Stomach (tissue), 9 donors: ENCODE results near the gene CENATAC. TPM values are rescaled to one million over a fixed set of nuclear protein-coding genes. Genes with fewer than 3 reads are reported as not detected.
A peak's percentile ranks its signal among the peaks of the same experiment; 100 is the strongest.
"Not testable (repeated sequence)": the region's sequence is repeated elsewhere in the genome, so short reads cannot be mapped to it uniquely, and the experiment has no call there.

ENCODE experiments used
- DNase-seq, 2 donors: peaks; one replicate each; pipeline versions ENCODE4 v3.0.0 to v3.0.0-alpha.2; 2013 to 2019
- H3K27ac ChIP-seq, 5 donors: fragments of 200-600 bp in 4 of 5; sonication (generic) in 4 of 5; one replicate each; pipeline ENCODE4 v1.5.1; 2013 to 2019; ENCODE audit warnings: mild to moderate bottlenecking in 1 of 5, moderate library complexity in 1 of 5
- H3K27me3 ChIP-seq, 3 donors: fragments of 200-600 bp; sonication (generic); one replicate each; pipeline ENCODE4 v1.5.1; 2017 to 2019; ENCODE audit warnings: mixed run types in 1 of 3
- H3K36me3 ChIP-seq, 4 donors: fragments of 200-600 bp; sonication (generic); 1 replicate in 3 of 4; 2 replicates in 1 of 4; pipeline ENCODE4 v1.5.1; 2016 to 2019
- H3K4me1 ChIP-seq, 4 donors: fragments of 200-600 bp; sonication (generic); one replicate each; pipeline ENCODE4 v1.5.1; 2016 to 2019
- H3K4me3 ChIP-seq, 4 donors: fragments of 200-600 bp; sonication (generic) in 3 of 4; one replicate each; pipeline ENCODE4 v1.5.1; 2016 to 2019; ENCODE audit warnings: mild to moderate bottlenecking in 1 of 4
- H3K9me3 ChIP-seq, 4 donors: fragments of 200-600 bp; sonication (generic); one replicate each; pipeline ENCODE4 v1.5.1; 2016 to 2019
- EP300 ChIP-seq: sonication (generic); formaldehyde crosslinking; IDR thresholded peaks from one replicate; pipeline ENCODE4 v1.6.1; 2017; ENCODE audit warnings: antibody characterized with exemption
- POLR2A ChIP-seq, 4 donors: fragments of 450-650 bp; IDR thresholded peaks; one replicate each; pipeline ENCODE4 v1.6.1; 2016; ENCODE audit warnings: antibody characterized with exemption in 4 of 4, control low read depth in 2 of 4, mild to moderate bottlenecking in 1 of 4, moderate library complexity in 1 of 4
- POLR2AphosphoS5 ChIP-seq, 3 donors: sonication (generic); formaldehyde crosslinking; IDR thresholded peaks; one replicate each; pipeline ENCODE4 v1.6.1; 2016; ENCODE audit warnings: antibody characterized with exemption in 3 of 3
- WGBS, 5 donors: extraction: QIAGEN DNeasy Blood & Tissue Kit in 3 of 5; methylation state at CpG; one replicate each; pipeline versions ENCODE4 v1.1.5 to v1.1.7; 2013 to 2018; 5-methylcytosine and 5-hydroxymethylcytosine counted together
- intact Hi-C: fragments of 100-400 bp; cut with DNase I; formaldehyde crosslinking; loops from one replicate; pipeline ENCODE4 v1.15.1; 2023; ENCODE audit warnings: low total_unique reads
- polyA plus RNA-seq, 3 donors: library from polyadenylated mRNA; stranded (reverse); fragments of 200-250 nt; gene quantifications; one replicate each; pipeline ENCODE4 v1.2.3, GENCODE V29; 2013
- total RNA-seq, 5 donors: library from RNA; depleted of rRNA; stranded (reverse); fragments of >200 nt; gene quantifications; one replicate each; pipeline versions ENCODE4 v1.1.0 to v1.2.3, GENCODE V29; 2014 to 2016
- TF ChIP-seq, protein P1 (sequence below), 7 experiments: fragments of 450-650 bp in 4 of 7; fragments of 200-600 bp in 3 of 7; sonication (generic) in 3 of 7; IDR thresholded peaks; one replicate each; pipeline ENCODE4 v1.5.1; 2016 to 2019; ENCODE audit warnings: antibody characterized with exemption in 7 of 7, control low read depth in 2 of 7, mild to moderate bottlenecking in 1 of 7
- donor health status: healthy with polysubstance abuse.
- donor health status: Bipolar disorder and iron deficiency.
- donor health status: healthy.

CENATAC gene
- total and polyA plus RNA-seq, 8 donors, result 17.8 to 310 (median 50.0) TPM

DNA sequence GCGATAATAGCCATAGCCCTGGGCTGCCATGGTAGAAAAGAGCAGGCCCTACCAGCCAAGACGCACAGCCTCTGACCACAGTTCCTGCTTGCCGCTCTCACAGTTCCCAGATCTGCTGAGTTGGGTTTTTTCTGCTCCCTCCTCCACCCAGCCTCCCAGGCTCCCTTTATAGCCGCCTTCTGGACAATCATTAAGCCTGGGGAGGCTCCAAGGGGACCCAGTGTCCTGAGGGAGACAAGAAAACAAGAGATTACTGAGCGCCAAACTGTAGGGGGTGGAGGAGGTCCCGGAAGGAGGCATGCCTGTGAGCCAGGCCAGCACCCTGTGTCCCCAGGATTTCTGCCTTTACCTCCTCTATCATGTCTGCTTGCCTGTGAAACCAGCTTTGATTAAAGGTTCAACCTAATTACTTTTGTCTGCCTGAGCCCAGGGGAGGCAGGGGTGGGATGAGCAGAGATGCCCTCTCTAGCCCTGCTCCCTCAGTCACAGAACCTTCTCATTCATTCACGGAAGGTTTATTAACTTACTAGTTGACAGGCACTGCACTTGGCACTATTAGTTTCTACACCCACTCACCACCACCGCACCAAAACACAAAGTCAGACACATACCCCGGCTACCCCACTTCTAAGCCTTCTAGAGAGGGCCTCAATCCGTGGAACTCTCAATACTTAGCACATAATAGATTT lies 31.5 kb downstream of the CENATAC start:
- Histone ChIP-seq H3K36me3 (peaks cover 10 to 35% (median 32%) of the 10 kb centered on the region in 4 donors), H3K27ac (peak overlapping the region; percentile 79 to 93 (median 92)), H3K4me3 (peak overlapping the region; percentile 60 to 85 (median 72)), H3K27me3 (no peaks in the 10 kb centered on the region), H3K4me1 (peaks cover 25 to 60% (median 54%) of the 10 kb centered on the region in 4 donors), H3K9me3 (no peaks in the 10 kb centered on the region)
- DNase-seq, result peak; percentile 78
- intact Hi-C loops, result no loop called here
- TF ChIP-seq EP300, result no peak
- peak in 2 of 3 donors; percentile 47 to 57 for TF ChIP-seq POLR2AphosphoS5 (IDR thresholded peaks at IDR 0.05)
- 26 to 48% (median 37%) methylated on average over 10 of the region's 10 CpGs for WGBS, 5 donors

DNA sequence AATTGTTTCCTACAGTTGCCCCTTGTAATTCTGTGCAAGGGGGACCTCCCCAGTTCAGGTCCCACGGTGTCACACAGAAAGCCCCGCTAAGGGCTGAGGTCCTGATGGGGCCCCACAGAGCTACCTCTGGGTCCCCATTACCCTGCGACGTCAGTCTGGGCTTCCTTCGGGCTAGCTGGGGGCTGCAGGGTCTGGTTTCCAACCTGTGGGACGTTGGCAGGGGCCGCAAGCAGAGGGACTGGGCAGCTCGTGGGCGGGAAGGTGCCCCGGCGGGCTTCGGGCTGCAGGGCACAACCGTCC lies 32.0 kb downstream of the CENATAC start:
- TF ChIP-seq POLR2A (IDR thresholded peaks at IDR 0.05) (no peak), EP300 (no peak)
- TF ChIP-seq, protein P1, sequence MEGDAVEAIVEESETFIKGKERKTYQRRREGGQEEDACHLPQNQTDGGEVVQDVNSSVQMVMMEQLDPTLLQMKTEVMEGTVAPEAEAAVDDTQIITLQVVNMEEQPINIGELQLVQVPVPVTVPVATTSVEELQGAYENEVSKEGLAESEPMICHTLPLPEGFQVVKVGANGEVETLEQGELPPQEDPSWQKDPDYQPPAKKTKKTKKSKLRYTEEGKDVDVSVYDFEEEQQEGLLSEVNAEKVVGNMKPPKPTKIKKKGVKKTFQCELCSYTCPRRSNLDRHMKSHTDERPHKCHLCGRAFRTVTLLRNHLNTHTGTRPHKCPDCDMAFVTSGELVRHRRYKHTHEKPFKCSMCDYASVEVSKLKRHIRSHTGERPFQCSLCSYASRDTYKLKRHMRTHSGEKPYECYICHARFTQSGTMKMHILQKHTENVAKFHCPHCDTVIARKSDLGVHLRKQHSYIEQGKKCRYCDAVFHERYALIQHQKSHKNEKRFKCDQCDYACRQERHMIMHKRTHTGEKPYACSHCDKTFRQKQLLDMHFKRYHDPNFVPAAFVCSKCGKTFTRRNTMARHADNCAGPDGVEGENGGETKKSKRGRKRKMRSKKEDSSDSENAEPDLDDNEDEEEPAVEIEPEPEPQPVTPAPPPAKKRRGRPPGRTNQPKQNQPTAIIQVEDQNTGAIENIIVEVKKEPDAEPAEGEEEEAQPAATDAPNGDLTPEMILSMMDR (IDR thresholded peaks at IDR 0.05), result no peak
- Histone ChIP-seq H3K4me1 (peaks cover 20 to 55% (median 49%) of the 10 kb centered on the region in 4 donors), H3K27ac (peak overlapping the region; percentile 79 to 93 (median 92)), H3K9me3 (no peaks in the 10 kb centered on the region), H3K36me3 (peaks cover 5 to 30% (median 27%) of the 10 kb centered on the region in 4 donors), H3K27me3 (no peaks in the 10 kb centered on the region), H3K4me3 (peak overlapping the region; percentile 60 to 85 (median 72))
- WGBS, 5 donors, result 1 to 5% (median 4%) methylated on average over 9 to 13 of the region's 13 CpGs
- no peak for DNase-seq
- intact Hi-C loops, result no loop called here

DNA sequence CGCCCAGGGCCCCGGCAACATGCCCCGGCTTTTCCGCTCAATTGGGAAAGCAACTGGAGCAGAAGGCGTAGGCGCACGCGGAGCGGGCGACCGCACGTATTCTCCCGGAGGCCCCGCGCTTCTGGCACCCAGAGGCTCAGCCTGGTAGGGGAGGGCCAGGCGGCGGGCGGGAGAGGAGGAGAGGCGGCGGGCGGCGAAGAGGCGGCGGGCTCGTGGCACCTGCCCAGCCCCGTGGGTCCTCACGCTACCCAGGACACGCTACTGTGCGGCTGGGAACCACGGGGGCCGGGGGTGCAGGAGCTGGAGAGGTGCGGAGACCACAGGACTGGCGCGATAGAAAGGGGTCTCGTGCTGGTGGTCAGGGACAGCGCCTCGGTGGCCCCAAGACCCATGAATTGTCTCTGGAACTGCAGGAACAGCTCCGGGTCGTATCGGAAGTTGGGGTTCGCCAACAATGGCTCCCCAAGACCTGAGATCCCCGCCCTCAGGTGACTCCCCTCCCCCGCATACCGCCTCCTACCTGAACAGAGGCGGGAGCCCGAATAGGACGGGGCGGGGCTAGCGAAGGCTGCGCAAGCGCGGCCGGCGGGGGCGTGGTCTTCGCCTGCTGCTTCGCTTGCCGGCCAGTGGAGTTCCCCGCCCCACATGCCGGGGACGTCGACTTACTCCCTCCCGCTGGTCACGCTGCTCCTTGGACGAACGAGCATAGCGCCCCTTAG lies 32.5 kb downstream of the CENATAC start, which contains the start of gene SLC37A4:
SLC37A4 (minus strand) TSS at position 549 of the 719 bp plus-strand sequence.
- H3K4me1 ChIP-seq, result peaks cover 19 to 50% (median 44%) of the 10 kb centered on the region in 4 donors
- peak within 1 kb of the TSS; percentile 79 to 93 (median 92) for H3K27ac ChIP-seq
- TF ChIP-seq, protein P1 (IDR thresholded peaks at IDR 0.05), result peak in 4 of 7 experiments; percentile 83 to 97 (median 86)
- TF ChIP-seq EP300, result no peak
- TF ChIP-seq POLR2AphosphoS5 (IDR thresholded peaks at IDR 0.05), result peak; percentile 69 to 95 (median 89)
- H3K9me3 ChIP-seq, result no peaks in the 10 kb centered on the region
- peak; percentile 99 for DNase-seq
- no peaks in the 10 kb centered on the region for H3K27me3 ChIP-seq
- WGBS, 5 donors, result 0% methylated on average over 38 to 67 of the region's 67 CpGs
- intact Hi-C loops, result no loop called here
- peaks cover 4 to 25% (median 22%) of the 10 kb centered on the region in 4 donors for H3K36me3 ChIP-seq
- peak within 1 kb of the TSS; percentile 60 to 85 (median 72) for H3K4me3 ChIP-seq

DNA sequence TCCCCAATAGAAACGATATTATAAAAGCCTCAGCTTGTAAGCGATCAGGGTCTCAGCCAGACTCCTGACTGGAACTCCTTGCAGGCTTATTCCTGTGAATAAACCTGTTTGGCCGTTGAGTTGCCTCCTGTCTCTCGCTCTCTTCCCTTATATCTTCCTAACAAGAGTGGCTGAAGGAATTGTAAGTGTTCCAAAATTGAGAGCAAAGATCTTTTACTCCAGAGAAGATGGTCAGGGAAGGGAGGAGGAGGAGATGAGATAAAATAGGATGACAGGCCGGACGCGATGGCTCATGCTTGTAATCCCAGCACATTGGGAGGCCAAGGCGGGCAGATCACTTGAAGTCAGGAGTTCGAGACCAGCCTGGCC lies 34.0 kb downstream of the CENATAC start:
- no peak overlapping the region for H3K27ac ChIP-seq
- H3K27me3 ChIP-seq, result no peaks in the 10 kb centered on the region
- no peak for DNase-seq
- intact Hi-C loops, result no loop called here
- 74 to 86% (median 78%) methylated on average over 8 to 9 of the region's 9 CpGs for WGBS, 5 donors
- TF ChIP-seq EP300, result no peak
- TF ChIP-seq POLR2AphosphoS5 (IDR thresholded peaks at IDR 0.05), result no peak
- no peak for TF ChIP-seq POLR2A (IDR thresholded peaks at IDR 0.05)
- TF ChIP-seq, protein P1 (IDR thresholded peaks at IDR 0.05), result no peak
- H3K36me3 ChIP-seq, result peaks cover 0 to 11% (median 8%) of the 10 kb centered on the region in 4 donors
- peaks cover 19 to 38% (median 36%) of the 10 kb centered on the region in 4 donors for H3K4me1 ChIP-seq
- no peaks in the 10 kb centered on the region for H3K9me3 ChIP-seq
- H3K4me3 ChIP-seq, result no peak overlapping the region

DNA sequence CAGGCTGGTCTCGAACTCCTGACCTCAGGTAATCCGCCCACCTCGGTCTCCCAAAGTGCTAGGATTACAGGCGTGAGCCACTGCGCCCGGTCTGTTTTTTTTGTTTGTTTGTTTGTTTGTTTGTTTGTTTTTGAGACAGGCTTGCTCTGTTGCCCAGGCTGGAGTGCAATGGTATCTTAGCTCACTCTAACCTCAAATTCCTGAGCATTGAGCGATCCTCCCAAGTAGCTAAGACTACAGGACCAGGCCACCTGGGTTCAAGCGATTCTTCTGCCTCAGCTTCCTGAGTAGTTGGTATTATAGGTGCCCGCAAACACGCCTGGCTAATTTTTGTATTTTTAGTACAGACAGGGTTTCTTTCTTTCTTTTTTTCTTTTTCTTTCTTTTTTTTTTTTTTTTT lies 35.5 kb downstream of the CENATAC start:
- H3K36me3 ChIP-seq, intact Hi-C loops, H3K27me3 ChIP-seq, H3K4me3 ChIP-seq, DNase-seq, H3K27ac ChIP-seq, H3K9me3 ChIP-seq: not testable (repeated sequence)
- WGBS, 5 donors, result 76 to 86% (median 83%) methylated on average over 10 of the region's 10 CpGs
- peaks cover 17 to 24% (median 21%) of the 10 kb centered on the region in 4 donors for H3K4me1 ChIP-seq
